ENCODE data around the gene BASP1.
"Not testable (repeated sequence)": the region's sequence is repeated elsewhere in the genome, so short reads cannot be mapped to it uniquely, and the experiment has no call there.

Gene BASP1

GRCh38 chr5:17191574-17191973 is 25.9 kb upstream of the BASP1 start:
- DNase-seq, result not testable (repeated sequence)

GRCh38 chr5:17192191-17192590 is 25.2 kb upstream of the BASP1 start:
- peak; percentile 78 for DNase-seq

GRCh38 chr5:17196024-17196423 is 21.4 kb upstream of the BASP1 start:
- DNase-seq, result no peak

- DNase-seq, result no peak
Observed at GRCh38 chr5:17196697-17197096, 20.7 kb upstream of the BASP1 start.

GRCh38 chr5:17203329-17204132 is 13.9 kb upstream of the BASP1 start:
- DNase-seq, result peak; percentile 80

DNA sequence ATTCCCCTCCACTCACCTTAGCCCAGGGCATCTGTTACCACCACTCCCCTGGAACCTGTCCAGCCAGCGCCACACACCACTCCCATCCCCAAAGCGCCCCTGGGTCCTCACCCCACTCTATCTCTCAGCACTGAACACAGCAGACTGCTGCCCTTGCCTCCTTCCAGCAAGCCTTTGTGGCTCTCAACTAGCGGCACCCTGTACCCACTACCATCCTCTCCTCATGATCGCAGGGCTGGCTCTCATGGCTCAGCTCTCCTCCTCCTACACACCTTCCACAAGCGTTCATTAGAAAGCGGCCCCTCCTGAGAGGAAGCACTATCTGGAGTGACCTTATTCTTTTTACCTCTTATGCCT is 13.3 kb upstream of the BASP1 start:
- DNase-seq, result no peak

DNA sequence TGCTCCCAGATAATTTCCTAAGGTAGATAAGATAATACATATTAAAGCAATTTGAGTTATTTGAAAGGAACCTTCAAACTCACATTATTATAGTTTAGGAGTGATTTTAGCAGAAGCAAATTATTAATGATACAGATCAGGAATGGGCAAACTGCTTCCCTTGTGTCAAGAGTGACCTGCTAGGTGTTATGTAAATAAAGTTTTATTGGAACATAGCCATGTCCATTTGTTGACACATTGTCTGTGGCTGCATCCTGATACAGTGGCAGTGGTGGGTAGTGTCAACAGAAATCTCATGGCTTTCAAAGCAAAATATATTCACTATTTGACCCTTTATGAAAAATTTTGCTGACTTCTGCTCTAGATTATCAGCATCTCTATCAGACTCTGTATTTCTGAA is 11.4 kb upstream of the BASP1 start:
- no peak for DNase-seq

DNA sequence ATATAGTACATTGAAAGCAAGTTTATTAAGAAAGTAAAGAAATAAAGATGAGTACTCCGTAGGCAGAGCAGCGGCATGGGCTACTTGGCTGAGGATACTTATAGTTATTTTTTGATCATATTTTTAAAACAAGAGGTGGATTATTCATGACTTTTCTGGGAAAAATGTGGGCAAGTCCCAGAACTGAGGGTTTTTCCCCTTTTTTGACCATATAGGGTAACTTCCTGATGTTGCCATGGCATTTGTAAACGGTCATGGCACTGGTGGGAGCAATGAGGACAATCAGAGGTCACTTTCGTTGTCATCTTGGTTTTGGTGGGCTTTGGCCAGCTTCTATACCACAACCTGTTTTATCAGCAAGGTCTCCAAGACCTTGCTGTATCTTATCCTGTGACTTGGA is 5.2 kb upstream of the BASP1 start:
- DNase-seq, result no peak

GRCh38 chr5:17212996-17213395 is 4.4 kb upstream of the BASP1 start:
- DNase-seq, result no peak

DNA sequence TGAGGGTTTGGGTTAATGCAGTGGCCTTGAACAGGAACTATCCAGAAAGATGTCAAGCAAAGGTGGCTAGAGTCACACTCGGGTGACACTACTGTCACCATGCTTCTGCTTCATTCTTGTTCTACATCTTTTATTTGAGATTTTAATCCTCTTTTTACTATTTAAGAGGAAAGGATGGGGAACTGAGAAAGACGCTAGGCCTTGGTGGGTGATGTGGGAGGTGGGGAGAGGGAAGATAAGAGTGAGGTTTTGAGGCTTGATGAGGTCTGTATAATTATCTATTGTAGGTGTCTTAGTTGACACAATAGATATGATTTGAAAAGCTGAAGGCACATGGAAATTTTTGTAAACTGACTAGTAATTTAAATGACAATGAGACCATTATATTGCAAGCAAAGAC is 3.5 kb upstream of the BASP1 start:
- no peak for DNase-seq

DNA sequence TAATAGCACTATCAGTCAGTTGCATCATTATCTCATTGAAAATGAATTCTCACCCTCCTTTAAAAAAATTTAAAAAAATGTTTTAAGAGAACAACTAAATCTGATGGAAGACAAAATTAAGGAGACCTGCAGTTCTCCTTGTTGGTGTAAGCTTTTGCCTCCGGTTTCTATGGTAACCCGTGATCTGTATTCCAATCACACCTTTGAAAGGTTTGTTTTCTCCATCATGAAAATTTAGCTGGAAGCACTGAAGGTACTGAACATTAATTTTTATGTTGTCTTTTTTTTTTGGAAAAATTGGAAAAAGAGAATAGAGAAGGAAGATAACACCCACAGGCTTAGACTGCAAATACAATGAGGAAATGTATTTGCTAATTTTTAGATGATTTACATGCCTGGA is 2.5 kb upstream of the BASP1 start:
- no peak for DNase-seq

- no peak for DNase-seq
Observed at GRCh38 chr5:17215361-17215760, 2.1 kb upstream of the BASP1 start.

- DNase-seq, result peak; percentile 78
Observed at GRCh38 chr5:17216176-17216973, 1.1 kb upstream of the BASP1 start.

GRCh38 chr5:17216974-17217492 is 398 bp upstream of the BASP1 start:
- peak; percentile 59 for DNase-seq

GRCh38 chr5:17218353-17219005 is 1.0 kb downstream of the BASP1 start:
- DNase-seq, result peak; percentile 83

DNA sequence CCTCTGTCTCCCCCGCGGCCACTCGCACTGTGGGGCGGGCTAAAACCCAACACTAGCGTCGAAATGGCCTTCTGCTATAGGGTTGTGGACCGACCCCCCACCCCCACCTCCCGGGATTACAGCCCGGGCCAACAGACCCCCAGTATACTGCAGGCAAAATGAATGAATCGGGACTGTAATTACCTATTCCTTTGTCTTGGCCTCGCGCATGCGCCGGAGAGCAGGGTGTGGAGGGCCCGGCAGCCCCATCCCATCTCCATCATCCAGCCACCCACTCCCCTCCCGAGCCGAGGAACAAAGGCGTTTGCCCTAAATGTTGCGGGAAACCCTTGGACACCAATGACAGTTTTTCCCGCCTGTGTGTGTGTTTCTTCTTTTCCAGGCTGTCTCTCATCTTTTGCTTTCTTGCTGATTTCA is 1.6 kb downstream of the BASP1 start:
- peak; percentile 53 for DNase-seq

GRCh38 chr5:17219469-17219868 is 2.0 kb downstream of the BASP1 start:
- no peak for DNase-seq

DNA sequence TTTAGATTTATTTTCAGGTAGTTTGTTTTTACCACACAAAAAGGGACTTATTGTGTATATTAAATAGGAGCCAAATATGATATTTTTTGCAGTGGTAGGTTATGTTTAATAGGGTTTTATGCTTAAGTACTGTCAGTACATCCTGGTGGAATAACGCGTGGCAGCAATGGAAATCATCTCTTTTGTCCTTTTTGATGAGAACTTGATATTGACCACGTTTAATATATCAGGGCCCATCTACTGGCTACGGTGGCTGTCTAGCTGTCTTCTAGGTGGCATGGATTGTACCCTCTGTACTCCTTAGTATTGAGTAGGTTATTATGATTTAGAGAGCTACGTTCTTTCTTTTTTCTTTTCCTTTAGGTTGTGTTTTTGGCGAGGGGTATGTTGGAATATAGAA is 2.6 kb downstream of the BASP1 start:
- no peak for DNase-seq

DNA sequence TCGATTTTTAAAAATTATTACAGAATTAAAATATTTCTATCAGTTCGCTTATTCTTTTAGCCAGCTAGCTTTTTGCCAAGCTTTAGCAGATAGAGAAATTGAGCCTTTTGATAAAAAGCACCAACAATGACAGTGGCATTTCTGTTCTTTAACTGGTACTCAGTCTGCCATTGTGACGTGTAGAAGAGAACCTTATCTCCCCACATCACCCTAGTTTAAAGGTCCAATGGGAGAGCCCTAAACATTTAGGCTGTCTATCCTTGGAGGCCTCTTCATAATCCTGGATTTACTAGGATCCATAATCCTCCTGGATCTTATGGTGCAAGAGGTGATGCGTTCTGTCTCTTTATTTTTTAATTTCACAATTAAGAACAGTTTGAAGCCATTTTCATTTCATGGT is 3.0 kb downstream of the BASP1 start:
- no peak for DNase-seq

DNA sequence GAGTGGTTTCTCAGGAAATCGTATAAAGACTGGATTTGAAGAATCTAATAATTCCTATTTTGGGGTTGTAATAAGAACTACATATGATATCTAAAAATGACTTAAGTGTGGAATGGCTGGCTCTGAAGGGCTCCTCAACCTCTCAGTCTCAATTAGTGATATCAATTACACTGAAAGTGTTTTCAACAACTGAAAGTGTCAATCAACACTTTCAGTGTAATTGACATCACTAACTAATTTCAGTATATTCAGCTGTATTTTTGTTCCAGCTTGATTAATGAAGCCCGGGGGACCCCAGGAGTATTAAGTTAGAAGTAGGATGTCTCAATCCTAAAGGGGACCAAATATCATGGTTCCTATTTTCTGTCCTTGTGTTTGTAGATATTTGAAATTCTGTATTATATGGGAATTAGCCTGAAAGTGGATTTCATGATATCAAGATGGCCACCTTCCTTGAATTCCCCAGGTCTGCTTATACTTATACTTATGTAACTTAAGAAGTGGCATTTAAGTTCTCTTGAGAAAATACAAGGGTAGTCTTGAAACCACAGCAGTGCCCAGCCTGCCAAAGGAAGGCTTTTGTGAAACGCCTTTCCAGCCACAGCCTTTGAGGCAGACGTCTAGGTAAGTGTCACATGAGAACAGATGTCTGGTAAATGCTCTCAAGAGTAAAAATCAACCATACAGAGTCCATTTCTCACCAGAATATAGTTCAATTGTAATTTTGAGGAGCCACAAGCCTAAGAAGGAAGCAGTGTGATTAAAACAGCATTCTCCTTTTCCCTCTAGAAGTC is 4.6 kb downstream of the BASP1 start:
- DNase-seq, result peak; percentile 20

GRCh38 chr5:17222664-17223063 is 5.2 kb downstream of the BASP1 start:
- peak; percentile 85 for DNase-seq

- DNase-seq, result no peak
Observed at GRCh38 chr5:17223367-17224185, 6.1 kb downstream of the BASP1 start.

All from fibroblast of skin of right quadriceps (primary cell).